Progenitor cell of endocrine pancreas (in vitro differentiated cells): ENCODE results near the gene KRTAP10-3. TPM values are rescaled to one million over a fixed set of nuclear protein-coding genes. Genes with fewer than 3 reads are reported as not detected.
"Not testable (repeated sequence)": the region's sequence is repeated elsewhere in the genome, so short reads cannot be mapped to it uniquely, and the experiment has no call there.

Experiments used
- DNase-seq: peaks from one replicate; pipeline ENCODE4 v3.0.0; 2021; ENCODE audit warnings: low spot score; ENCODE audit not compliant: unreplicated experiment
- H3K27ac Mint-ChIP-seq: 2 replicates; pipeline ENCODE4 v1.8.0; 2021; ENCODE audit warnings: mild to moderate bottlenecking, moderate library complexity, mixed read lengths
- H3K27me3 Mint-ChIP-seq: 2 replicates; pipeline ENCODE4 v1.8.0; 2021; ENCODE audit warnings: mixed read lengths
- H3K36me3 Mint-ChIP-seq: 2 replicates; pipeline ENCODE4 v1.8.0; 2022; ENCODE audit warnings: mixed read lengths; ENCODE audit not compliant: insufficient read depth
- H3K4me1 Mint-ChIP-seq: 2 replicates; pipeline ENCODE4 v1.8.0; 2021; ENCODE audit warnings: low read depth, mixed read lengths
- H3K4me3 Mint-ChIP-seq: 2 replicates; pipeline ENCODE4 v1.8.0; 2021; ENCODE audit warnings: low read depth, mild to moderate bottlenecking, moderate library complexity, mixed read lengths
- H3K9me3 Mint-ChIP-seq: 2 replicates; pipeline ENCODE4 v1.8.0; 2021; ENCODE audit warnings: low read depth, mixed read lengths
- total RNA-seq: library from RNA; stranded (reverse); gene quantifications from 2 replicates; pipeline ENCODE4 v1.2.1, GENCODE V29; 2021
- TF ChIP-seq, protein P1 (sequence below): fragments of 200-600 bp; sonication (generic); IDR thresholded peaks from one replicate; pipeline ENCODE4 v1.5.0; 2021; ENCODE audit warnings: antibody characterized with exemption, mild to moderate bottlenecking; ENCODE audit not compliant: unreplicated experiment

KRTAP10-3 gene
- total RNA-seq, 1 donor from 2014 or later = not detected

DNA sequence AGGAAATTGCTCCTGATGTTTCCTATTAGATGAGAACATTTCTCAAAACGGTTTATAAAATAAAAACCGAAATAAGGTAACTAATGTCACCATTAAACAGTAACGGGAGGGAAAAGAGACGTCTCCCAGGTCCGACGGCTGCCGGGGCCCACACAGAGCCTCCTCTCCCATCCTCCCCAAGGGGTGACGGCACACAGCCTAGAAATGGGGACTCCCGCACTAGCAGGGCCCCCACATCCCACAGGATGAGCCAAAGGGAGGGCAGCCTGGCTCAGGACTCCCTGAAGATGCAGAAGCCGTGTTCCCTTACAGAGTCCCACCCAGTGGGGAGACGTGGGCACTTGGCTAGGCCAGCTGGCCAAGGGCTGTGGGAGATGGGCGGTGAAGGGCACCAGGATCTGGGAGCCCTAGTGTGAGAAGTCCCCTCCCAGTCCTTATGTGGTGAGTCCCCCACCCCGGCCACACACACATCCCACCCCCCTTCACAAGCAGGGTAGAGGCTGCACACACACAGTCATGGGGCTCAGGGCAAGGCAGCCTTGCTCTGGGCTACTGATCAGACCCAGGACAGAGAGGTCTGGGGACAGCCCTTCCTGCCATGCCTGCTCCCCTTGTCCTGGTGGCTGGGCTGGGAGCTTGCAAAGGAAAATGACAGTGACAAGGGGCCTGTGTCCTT lies 3.3 kb downstream of the KRTAP10-3 start:
- TF ChIP-seq, protein P1, sequence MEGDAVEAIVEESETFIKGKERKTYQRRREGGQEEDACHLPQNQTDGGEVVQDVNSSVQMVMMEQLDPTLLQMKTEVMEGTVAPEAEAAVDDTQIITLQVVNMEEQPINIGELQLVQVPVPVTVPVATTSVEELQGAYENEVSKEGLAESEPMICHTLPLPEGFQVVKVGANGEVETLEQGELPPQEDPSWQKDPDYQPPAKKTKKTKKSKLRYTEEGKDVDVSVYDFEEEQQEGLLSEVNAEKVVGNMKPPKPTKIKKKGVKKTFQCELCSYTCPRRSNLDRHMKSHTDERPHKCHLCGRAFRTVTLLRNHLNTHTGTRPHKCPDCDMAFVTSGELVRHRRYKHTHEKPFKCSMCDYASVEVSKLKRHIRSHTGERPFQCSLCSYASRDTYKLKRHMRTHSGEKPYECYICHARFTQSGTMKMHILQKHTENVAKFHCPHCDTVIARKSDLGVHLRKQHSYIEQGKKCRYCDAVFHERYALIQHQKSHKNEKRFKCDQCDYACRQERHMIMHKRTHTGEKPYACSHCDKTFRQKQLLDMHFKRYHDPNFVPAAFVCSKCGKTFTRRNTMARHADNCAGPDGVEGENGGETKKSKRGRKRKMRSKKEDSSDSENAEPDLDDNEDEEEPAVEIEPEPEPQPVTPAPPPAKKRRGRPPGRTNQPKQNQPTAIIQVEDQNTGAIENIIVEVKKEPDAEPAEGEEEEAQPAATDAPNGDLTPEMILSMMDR = no peak
- Mint-ChIP-seq H3K27ac (no peak overlapping the region), H3K4me1 (peaks cover 4% of the 10 kb centered on the region), H3K36me3 (no peaks in the 10 kb centered on the region), H3K4me3 (no peak overlapping the region), H3K9me3 (peaks cover under 1% of the 10 kb centered on the region), H3K27me3 (peaks cover 18% of the 10 kb centered on the region)
- DNase-seq = peak; percentile 7

DNA sequence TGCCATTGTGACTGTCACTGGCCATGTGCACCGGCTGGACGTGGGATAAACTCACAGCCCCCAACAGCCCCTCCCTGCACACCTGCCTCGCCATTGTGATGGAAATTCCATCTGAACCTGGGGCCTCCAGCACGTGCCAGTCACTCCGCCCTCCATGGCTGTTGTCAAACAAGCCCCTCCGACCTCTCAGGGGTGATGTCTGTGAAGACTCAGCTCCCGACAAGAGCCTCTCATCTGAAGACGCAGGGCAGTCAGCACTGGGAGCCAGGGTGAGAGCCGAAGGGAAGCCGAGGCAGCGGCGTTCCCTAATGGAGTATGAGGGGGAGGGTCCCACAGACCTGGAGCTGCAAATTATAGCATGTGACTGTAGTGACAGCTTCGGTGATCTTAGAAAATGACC lies 5.9 kb downstream of the KRTAP10-3 start:
- no peak overlapping the region for H3K4me3 Mint-ChIP-seq
- DNase-seq = no peak
- no peaks in the 10 kb centered on the region for H3K36me3 Mint-ChIP-seq
- TF ChIP-seq, protein P1 = no peak
- no peak overlapping the region for H3K27ac Mint-ChIP-seq
- H3K27me3 Mint-ChIP-seq = peaks cover 12% of the 10 kb centered on the region
- H3K4me1 Mint-ChIP-seq = peaks cover 18% of the 10 kb centered on the region
- H3K9me3 Mint-ChIP-seq = peaks cover 1% of the 10 kb centered on the region

DNA sequence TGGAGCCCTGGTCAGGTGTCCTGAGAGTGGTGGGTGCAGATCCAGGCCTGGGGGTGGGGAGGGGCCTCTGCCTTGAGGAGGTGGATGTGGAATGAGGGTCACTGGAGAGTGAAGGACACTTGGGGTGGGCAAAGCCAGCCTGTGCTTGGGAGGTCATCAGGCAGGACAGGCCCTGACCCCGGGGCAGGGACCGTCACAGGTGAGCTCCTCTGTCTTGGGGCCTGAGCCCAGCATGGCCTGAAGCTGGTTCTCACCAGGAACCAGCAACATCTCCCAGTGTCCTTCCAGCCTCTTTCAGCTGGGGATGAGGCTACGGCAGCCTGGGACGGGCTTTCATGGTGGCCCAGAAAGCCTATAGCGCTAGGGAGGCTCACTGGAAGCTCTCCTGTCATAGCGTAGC lies 6.5 kb downstream of the KRTAP10-3 start:
- Mint-ChIP-seq H3K36me3 (peaks cover under 1% of the 10 kb centered on the region), H3K4me3 (no peak overlapping the region), H3K4me1 (peaks cover 16% of the 10 kb centered on the region), H3K27me3 (peaks cover 10% of the 10 kb centered on the region), H3K9me3 (peaks cover 7% of the 10 kb centered on the region), H3K27ac (no peak overlapping the region)
- TF ChIP-seq, protein P1 = no peak
- peak; percentile 8 for DNase-seq

DNA sequence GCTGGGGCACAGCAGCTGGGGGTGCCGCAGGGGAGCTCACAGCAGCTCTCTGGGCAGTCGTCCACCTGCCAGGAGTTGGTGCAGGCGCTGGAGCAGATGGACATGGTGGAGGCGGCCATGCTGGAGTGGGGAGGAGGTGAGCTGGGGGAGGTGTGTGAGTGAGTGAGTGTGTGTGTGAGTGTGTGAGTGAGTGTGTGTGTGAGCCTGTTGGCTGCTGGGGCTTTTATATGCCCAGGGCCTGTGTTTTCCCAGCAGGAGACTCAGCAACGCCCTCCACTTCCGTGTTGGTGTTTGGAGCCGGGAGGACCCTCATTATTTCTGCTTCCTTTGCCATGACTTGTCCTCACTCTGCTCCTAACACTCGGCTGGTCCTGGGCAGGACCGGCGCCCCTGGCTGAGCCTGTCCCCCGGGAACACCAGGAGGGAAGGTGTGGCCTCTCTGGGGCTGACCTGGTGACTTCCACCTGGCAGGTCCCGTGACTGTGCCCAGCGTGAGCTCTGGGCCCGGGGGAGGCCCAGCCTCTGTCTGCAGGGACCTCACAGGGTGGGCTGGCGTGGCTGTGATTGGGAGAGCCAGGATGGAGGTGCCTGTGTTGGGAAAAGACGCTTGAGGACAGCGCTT lies 7.1 kb downstream of the KRTAP10-3 start, which contains the start of gene KRTAP10-2:
KRTAP10-2 (minus strand) TSS at position 166 of the 622 bp plus-strand sequence; CDS start at position 119, 47 bp downstream.
- Mint-ChIP-seq H3K27me3 (peaks cover 10% of the 10 kb centered on the region), H3K36me3 (peaks cover 4% of the 10 kb centered on the region), H3K4me3 (no peak within 1 kb of the TSS), H3K27ac (peak within 1 kb of the TSS; percentile 82), H3K4me1 (peaks cover 16% of the 10 kb centered on the region), H3K9me3 (peaks cover 13% of the 10 kb centered on the region)
- peak; percentile 8 for DNase-seq
- TF ChIP-seq, protein P1 = no peak

DNA sequence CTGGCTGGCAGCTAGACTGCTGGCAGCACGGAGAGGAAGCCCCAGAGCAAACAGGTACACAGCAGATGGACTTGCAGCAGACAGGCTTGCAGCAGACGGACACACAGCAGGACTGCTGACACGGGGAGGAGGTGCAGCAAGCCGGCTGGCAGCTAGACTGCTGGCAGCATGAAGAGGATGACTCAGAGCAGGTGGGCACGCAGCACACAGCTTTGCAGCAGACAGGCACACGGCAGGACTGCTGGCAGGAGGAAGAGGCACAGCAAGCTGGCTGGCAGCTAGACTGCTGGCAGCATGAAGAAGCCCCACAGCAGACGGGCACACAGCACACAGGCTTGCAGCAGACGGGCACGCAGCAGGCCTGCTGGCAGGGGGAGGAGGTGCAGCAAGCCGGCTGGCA lies 7.8 kb downstream of the KRTAP10-3 start:
- DNase-seq = no peak
- peaks cover 16% of the 10 kb centered on the region for H3K4me1 Mint-ChIP-seq
- peaks cover 13% of the 10 kb centered on the region for H3K9me3 Mint-ChIP-seq
- peaks cover 4% of the 10 kb centered on the region for H3K36me3 Mint-ChIP-seq
- no peak overlapping the region for H3K4me3 Mint-ChIP-seq
- no peak overlapping the region for H3K27ac Mint-ChIP-seq
- TF ChIP-seq, protein P1 = no peak
- H3K27me3 Mint-ChIP-seq = peaks cover 10% of the 10 kb centered on the region

DNA sequence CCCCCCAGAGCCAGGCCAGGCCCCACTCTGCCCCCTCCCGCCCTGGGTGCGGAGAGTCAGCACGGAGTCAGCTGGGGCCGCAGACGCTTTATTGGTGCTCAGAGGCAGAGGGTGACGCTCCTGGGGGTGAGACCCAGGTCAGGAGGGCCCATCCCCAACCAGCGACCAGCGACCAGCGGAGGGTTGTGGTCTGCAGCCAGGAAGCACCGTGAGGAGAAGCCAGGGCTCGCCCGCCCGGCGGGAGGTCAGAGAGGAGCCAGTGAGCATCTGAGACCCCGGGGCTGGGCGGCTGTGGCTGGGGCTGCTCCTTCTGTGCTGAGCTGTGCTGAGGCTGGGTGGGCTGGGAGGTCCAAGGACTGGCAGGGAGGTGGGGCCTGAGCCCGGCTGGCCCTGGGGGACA lies 8.3 kb downstream of the KRTAP10-3 start:
- peak; percentile 8 for DNase-seq
- peaks cover 10% of the 10 kb centered on the region for H3K27me3 Mint-ChIP-seq
- H3K4me3 Mint-ChIP-seq, H3K27ac Mint-ChIP-seq, H3K36me3 Mint-ChIP-seq: not testable (repeated sequence)
- peaks cover 16% of the 10 kb centered on the region for H3K4me1 Mint-ChIP-seq
- H3K9me3 Mint-ChIP-seq = peaks cover 18% of the 10 kb centered on the region
